RCC 7860 (cell line): ENCODE results near the gene APEX2.
"Not testable (repeated sequence)": the region's sequence is repeated elsewhere in the genome, so short reads cannot be mapped to it uniquely, and the experiment has no call there.

Source experiments
- DNase-seq: peaks from one replicate; pipeline ENCODE4 v3.0.0-alpha.2; 2015; ENCODE audit warnings: low spot score
- FAIRE-seq: peaks from 2 replicates; lab custom pipeline; 2012; peaks lifted over from hg19 to GRCh38; lab: Jason Lieb, UNC

Gene APEX2

GRCh38 chrX:55008571-55009358, 8.6 kb downstream of the APEX2 start:
- DNase-seq = no peak
- FAIRE-seq = no peak

- FAIRE-seq = no peak
- no peak for DNase-seq
These were observed 11.1 kb downstream of the APEX2 start for GRCh38 chrX:55011294-55011693.

GRCh38 chrX:55014897-55015299, 14.7 kb downstream of the APEX2 start:
- DNase-seq = no peak
- FAIRE-seq = no peak

- FAIRE-seq = no peak
These were observed 26.0 kb downstream of the APEX2 start for GRCh38 chrX:55026143-55026542.

GRCh38 chrX:55026840-55027239, 26.7 kb downstream of the APEX2 start:
- FAIRE-seq (no peak), DNase-seq (no peak)

More at GRCh38 chrX:55026143-55026542, 26.0 kb downstream of the APEX2 start:
- DNase-seq = no peak

- FAIRE-seq (no peak), DNase-seq (no peak)
These were observed 27.9 kb downstream of the APEX2 start for GRCh38 chrX:55028040-55028439.

- FAIRE-seq = no peak
- DNase-seq = no peak
These were observed 28.4 kb downstream of the APEX2 start for GRCh38 chrX:55028611-55029010.

GRCh38 chrX:55029291-55029690, 29.1 kb downstream of the APEX2 start:
- no peak for FAIRE-seq
- DNase-seq = no peak

GRCh38 chrX:55030271-55031205, 30.4 kb downstream of the APEX2 start, which contains the start of gene ALAS2:
Gene ALAS2, minus strand, starts transcription at chrX:55030977. Its CDS starts 4,977 bp downstream, at chrX:55026000.
- FAIRE-seq = no peak
- no peak for DNase-seq

GRCh38 chrX:55033429-55033828, 33.3 kb downstream of the APEX2 start:
- FAIRE-seq (peak; percentile 93), DNase-seq (peak; percentile 26)

GRCh38 chrX:55039471-55039870, 39.3 kb downstream of the APEX2 start:
- DNase-seq (no peak), FAIRE-seq (no peak)

- FAIRE-seq = no peak
- DNase-seq = no peak
These were observed 41.4 kb downstream of the APEX2 start for GRCh38 chrX:55041514-55041913.

- DNase-seq, FAIRE-seq: not testable (repeated sequence)
These were observed 50.4 kb downstream of the APEX2 start for GRCh38 chrX:55050599-55050998.

GRCh38 chrX:55056820-55057674, 56.9 kb downstream of the APEX2 start:
- FAIRE-seq (no peak), DNase-seq (no peak)

GRCh38 chrX:55057675-55058249, 57.6 kb downstream of the APEX2 start:
- peak; percentile 6 for DNase-seq
- FAIRE-seq = peak; percentile 62
